Neural cell (in vitro differentiated cells): ENCODE data around the gene NUTM1. TPM values are rescaled to one million over a fixed set of nuclear protein-coding genes. Genes with fewer than 3 reads are reported as not detected.

ENCODE experiments used
- H2AFZ ChIP-seq: fragments of 200-600, 300-800 bp; sonication (generic), shearing (Covaris generic); 2 replicates; pipeline ENCODE4 v1.6.0; 2014; ENCODE audit warnings: low read depth, mild to moderate bottlenecking, antibody characterized with exemption, low read length, moderate library complexity
- H3F3A ChIP-seq: fragments of 200-600 bp; shearing (Covaris generic); 2 replicates; pipeline ENCODE4 v1.6.1; 2016; ENCODE audit warnings: mild to moderate bottlenecking, moderate library complexity, mixed read lengths, antibody characterized with exemption, low read length; ENCODE audit not compliant: insufficient read depth, poor library complexity, severe bottlenecking
- H3K27ac ChIP-seq: fragments of 200-600, 300-800 bp; sonication (generic), shearing (Covaris generic); 2 replicates; pipeline ENCODE4 v1.5.1; 2014; ENCODE audit warnings: mild to moderate bottlenecking, low read length, moderate library complexity
- H3K27me3 ChIP-seq: fragments of 300-800, 200-600 bp; sonication (generic), shearing (Covaris generic); 2 replicates; pipeline ENCODE4 v1.6.0; 2014; ENCODE audit warnings: mild to moderate bottlenecking, low read depth, low read length, moderate library complexity; ENCODE audit not compliant: insufficient read depth
- H3K36me3 ChIP-seq: fragments of 300-800, 200-600 bp; sonication (generic), shearing (Covaris generic); 2 replicates; pipeline ENCODE4 v1.5.1; 2014; ENCODE audit warnings: mild to moderate bottlenecking, antibody characterized with exemption, low read length, moderate library complexity; ENCODE audit not compliant: insufficient read depth
- H3K4me2 ChIP-seq: fragments of 300-800, 200-600 bp; sonication (generic), shearing (Covaris generic); 2 replicates; pipeline ENCODE4 v1.6.0; 2014; ENCODE audit warnings: mild to moderate bottlenecking, low read length
- H3K4me3 ChIP-seq: fragments of 300-800, 200-600 bp; sonication (generic), shearing (Covaris generic); 2 replicates; pipeline ENCODE4 v1.5.1; 2014; ENCODE audit warnings: mild to moderate bottlenecking, low read length, moderate library complexity
- H3K79me2 ChIP-seq: fragments of 200-600 bp; shearing (Covaris generic); replicated peaks from 2 replicates; pipeline ENCODE4 v1.6.0; 2014; ENCODE audit warnings: mild to moderate bottlenecking, low read length, moderate library complexity; ENCODE audit not compliant: insufficient read depth
- H3K9ac ChIP-seq: fragments of 300-800, 200-600 bp; sonication (generic), shearing (Covaris generic); 2 replicates; pipeline ENCODE4 v1.6.1; 2016; ENCODE audit warnings: mild to moderate bottlenecking, low read length, mixed read lengths
- H3K9me2 ChIP-seq: fragments of 200-600 bp; shearing (Covaris generic); 2 replicates; pipeline ENCODE4 v1.6.1; 2016; ENCODE audit warnings: mild to moderate bottlenecking, low read length, mixed read lengths; ENCODE audit not compliant: insufficient read depth
- H3K9me3 ChIP-seq: fragments of 200-600, 300-800 bp; sonication (generic), shearing (Covaris generic); 2 replicates; pipeline ENCODE4 v1.6.1; 2016; ENCODE audit warnings: mild to moderate bottlenecking, mixed run types, low read length, moderate library complexity, mixed read lengths
- H4K20me1 ChIP-seq: fragments of 200-600 bp; shearing (Covaris generic); 2 replicates; pipeline ENCODE4 v1.6.1; 2016; ENCODE audit warnings: mild to moderate bottlenecking, mixed run types; ENCODE audit not compliant: insufficient read depth
- EP300 ChIP-seq: fragments of 450-650 bp; conservative IDR thresholded peaks from 2 replicates; pipeline ENCODE4 v1.6.1; 2014; ENCODE audit warnings: antibody characterized with exemption, mild to moderate bottlenecking, moderate library complexity; ENCODE audit not compliant: poor library complexity, severe bottlenecking
- EZH2 ChIP-seq: fragments of 200-600, 300-800 bp; shearing (Covaris generic), sonication (generic); IDR thresholded peaks from 2 replicates; pipeline ENCODE4 v1.6.1; 2014; ENCODE audit warnings: antibody characterized with exemption, low read length, borderline replicate concordance, mild to moderate bottlenecking; ENCODE audit not compliant: insufficient read depth, poor library complexity, severe bottlenecking
- MXI1 ChIP-seq: fragments of 450-650 bp; conservative IDR thresholded peaks from 2 replicates; pipeline ENCODE4 v1.6.1; 2014; ENCODE audit warnings: antibody characterized with exemption, mild to moderate bottlenecking; ENCODE audit not compliant: poor library complexity, severe bottlenecking
- POLR2AphosphoS5 ChIP-seq: IDR thresholded peaks from 2 replicates; pipeline ENCODE4 v1.6.1; 2012
- RAD21 ChIP-seq: fragments of 450-650 bp; conservative IDR thresholded peaks from 2 replicates; pipeline ENCODE4 v1.6.1; 2014; ENCODE audit warnings: antibody characterized with exemption, mild to moderate bottlenecking, moderate library complexity
- REST ChIP-seq: IDR thresholded peaks from 2 replicates; pipeline ENCODE4 v1.6.1; 2012; ENCODE audit warnings: borderline replicate concordance
- SMC3 ChIP-seq: fragments of 450-650 bp; conservative IDR thresholded peaks from 2 replicates; pipeline ENCODE4 v1.6.1; 2014; ENCODE audit warnings: antibody characterized with exemption, mild to moderate bottlenecking, moderate library complexity; ENCODE audit not compliant: poor library complexity
- TAF1 ChIP-seq: IDR thresholded peaks from 2 replicates; pipeline ENCODE4 v1.6.1; 2012; ENCODE audit warnings: low read depth
- polyA plus RNA-seq: library from polyadenylated mRNA; depleted of rRNA; stranded (reverse); fragments of >200 nt; gene quantifications from 2 replicates; pipeline ENCODE4 v1.2.3, GENCODE V29; 2014
- TF ChIP-seq, protein P1 (sequence below): fragments of 450-650 bp; IDR thresholded peaks from 2 replicates; pipeline ENCODE4 v1.5.1; 2014; ENCODE audit warnings: antibody characterized with exemption, mild to moderate bottlenecking, moderate library complexity; ENCODE audit not compliant: poor library complexity, severe bottlenecking

The NUTM1 gene
- polyA plus RNA-seq, 1 donor from 2014 or later, result not detected

- no peaks in the 10 kb centered on the region for H3K27me3 ChIP-seq
- no peaks in the 10 kb centered on the region for H3K79me2 ChIP-seq
- H3K27ac ChIP-seq, result no peak overlapping the region
- no peak overlapping the region for H3K9ac ChIP-seq
- no peak overlapping the region for H3K4me3 ChIP-seq
- H3K36me3 ChIP-seq, result no peaks in the 10 kb centered on the region
- no peaks in the 10 kb centered on the region for H3K9me2 ChIP-seq
- no peaks in the 10 kb centered on the region for H4K20me1 ChIP-seq
- H3K9me3 ChIP-seq, result no peaks in the 10 kb centered on the region
- H3K4me2 ChIP-seq, result no peak overlapping the region
- TF ChIP-seq EP300, result no peak
- TF ChIP-seq SMC3, result no peak
- no peak for TF ChIP-seq EZH2
- H3F3A ChIP-seq, result no peaks in the 10 kb centered on the region
- H2AFZ ChIP-seq, result no peak overlapping the region
Observed at GRCh38 chr15:34311563-34311962, 31.6 kb upstream of the NUTM1 start.

- Histone ChIP-seq H3F3A (no peaks in the 10 kb centered on the region), H3K4me2 (no peak overlapping the region), H3K36me3 (no peaks in the 10 kb centered on the region), H3K9me3 (no peaks in the 10 kb centered on the region), H3K4me3 (no peak overlapping the region), H3K27ac (no peak overlapping the region), H3K79me2 (no peaks in the 10 kb centered on the region), H3K27me3 (no peaks in the 10 kb centered on the region), H2AFZ (no peak overlapping the region), H3K9me2 (no peaks in the 10 kb centered on the region), H3K9ac (no peak overlapping the region), H4K20me1 (no peaks in the 10 kb centered on the region)
- TF ChIP-seq TAF1, result no peak
- TF ChIP-seq POLR2AphosphoS5, result no peak
- TF ChIP-seq MXI1, result no peak
- TF ChIP-seq EZH2, result no peak
- TF ChIP-seq RAD21, result no peak
- TF ChIP-seq REST, result no peak
- no peak for TF ChIP-seq EP300
- TF ChIP-seq, protein P1, sequence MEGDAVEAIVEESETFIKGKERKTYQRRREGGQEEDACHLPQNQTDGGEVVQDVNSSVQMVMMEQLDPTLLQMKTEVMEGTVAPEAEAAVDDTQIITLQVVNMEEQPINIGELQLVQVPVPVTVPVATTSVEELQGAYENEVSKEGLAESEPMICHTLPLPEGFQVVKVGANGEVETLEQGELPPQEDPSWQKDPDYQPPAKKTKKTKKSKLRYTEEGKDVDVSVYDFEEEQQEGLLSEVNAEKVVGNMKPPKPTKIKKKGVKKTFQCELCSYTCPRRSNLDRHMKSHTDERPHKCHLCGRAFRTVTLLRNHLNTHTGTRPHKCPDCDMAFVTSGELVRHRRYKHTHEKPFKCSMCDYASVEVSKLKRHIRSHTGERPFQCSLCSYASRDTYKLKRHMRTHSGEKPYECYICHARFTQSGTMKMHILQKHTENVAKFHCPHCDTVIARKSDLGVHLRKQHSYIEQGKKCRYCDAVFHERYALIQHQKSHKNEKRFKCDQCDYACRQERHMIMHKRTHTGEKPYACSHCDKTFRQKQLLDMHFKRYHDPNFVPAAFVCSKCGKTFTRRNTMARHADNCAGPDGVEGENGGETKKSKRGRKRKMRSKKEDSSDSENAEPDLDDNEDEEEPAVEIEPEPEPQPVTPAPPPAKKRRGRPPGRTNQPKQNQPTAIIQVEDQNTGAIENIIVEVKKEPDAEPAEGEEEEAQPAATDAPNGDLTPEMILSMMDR, result no peak
- TF ChIP-seq SMC3, result no peak
Observed at GRCh38 chr15:34314491-34315490, 28.3 kb upstream of the NUTM1 start.
